DMS153 treated with DMSO at 0.1 percent for 48 hours (cell line): ENCODE measurements around the gene SLC44A1.

Experiments
- DNase-seq: peaks from one replicate; lab custom pipeline; 2025; ENCODE audit not compliant: unreplicated experiment; lab: John Stamatoyannopoulos, UW

The SLC44A1 gene

GRCh38 chr9:105457560-105458294 is 213.3 kb downstream of the SLC44A1 start:
- no peak for DNase-seq

GRCh38 chr9:105458404-105458803 is 214.0 kb downstream of the SLC44A1 start:
- no peak for DNase-seq

DNA sequence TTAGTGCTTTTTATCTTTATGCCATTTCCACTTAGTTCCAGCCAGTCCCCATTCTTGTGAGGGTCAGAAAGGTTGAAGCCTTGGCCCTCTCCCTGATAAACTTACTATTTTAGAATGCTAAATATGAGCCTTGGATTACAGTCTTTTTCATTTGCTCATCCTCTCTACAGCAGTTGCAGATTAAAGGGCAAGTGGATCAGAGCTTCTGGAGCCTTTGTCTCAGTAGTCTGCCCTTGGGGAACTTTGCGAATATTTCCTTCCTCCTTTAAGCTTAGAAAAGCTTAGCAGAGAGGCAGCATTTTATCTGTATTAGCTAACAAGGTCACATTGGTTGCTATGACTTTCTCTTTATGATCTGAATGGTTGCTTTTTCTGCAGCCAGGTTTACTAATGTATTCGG is 214.9 kb downstream of the SLC44A1 start:
- no peak for DNase-seq

DNA sequence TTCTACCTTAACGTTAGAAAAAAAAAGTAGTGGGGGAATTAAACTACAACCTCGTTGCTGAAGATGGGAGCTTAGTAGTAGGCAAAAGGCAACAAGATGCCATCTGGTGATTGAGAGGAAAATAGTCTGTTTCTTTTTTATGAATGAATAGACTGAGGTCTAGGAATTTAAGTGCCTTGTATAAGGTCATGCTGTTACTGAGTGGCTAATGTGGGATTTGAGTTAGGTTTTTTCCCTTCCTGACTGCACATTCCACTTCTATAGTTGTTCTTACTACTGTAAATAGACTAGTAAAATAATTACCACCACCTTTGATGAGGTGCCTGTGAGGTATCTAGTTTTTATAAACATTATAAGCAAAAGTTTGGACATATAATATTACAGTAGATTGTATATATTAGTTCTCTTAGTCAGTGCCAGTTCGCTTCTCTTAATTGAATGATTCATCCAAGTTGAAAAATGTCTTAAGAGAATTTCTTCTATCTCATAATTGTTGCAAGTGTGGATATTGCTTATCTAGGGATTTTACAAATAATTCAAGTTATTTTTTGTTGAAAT is 222.5 kb downstream of the SLC44A1 start:
- no peak for DNase-seq

DNA sequence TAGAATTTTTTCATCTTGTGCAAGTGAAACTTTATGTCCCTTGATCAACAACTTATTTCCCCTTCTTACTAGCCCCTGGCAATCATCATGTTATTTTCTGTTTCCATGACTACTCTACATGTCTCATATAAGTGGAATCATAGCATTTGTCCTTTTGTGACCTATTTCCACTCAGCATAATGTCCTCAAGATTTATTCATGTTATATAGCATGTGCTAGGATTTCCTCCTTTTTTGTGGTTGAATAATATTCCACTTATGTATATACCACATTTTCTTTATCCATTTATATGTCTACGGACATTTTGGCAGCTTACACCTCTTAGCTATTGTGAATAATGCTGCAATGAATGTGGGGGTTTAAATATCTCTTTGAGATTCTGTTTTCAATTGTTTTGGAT is 224.4 kb downstream of the SLC44A1 start:
- no peak for DNase-seq

GRCh38 chr9:105473221-105473620 is 228.8 kb downstream of the SLC44A1 start:
- DNase-seq = no peak

- no peak for DNase-seq
These were observed 230.9 kb downstream of the SLC44A1 start for GRCh38 chr9:105475302-105475701.

GRCh38 chr9:105479846-105480245 is 235.4 kb downstream of the SLC44A1 start:
- no peak for DNase-seq

GRCh38 chr9:105483618-105484017 is 239.2 kb downstream of the SLC44A1 start:
- DNase-seq = no peak

GRCh38 chr9:105484226-105484625 is 239.8 kb downstream of the SLC44A1 start:
- no peak for DNase-seq

GRCh38 chr9:105485131-105485530 is 240.7 kb downstream of the SLC44A1 start:
- DNase-seq = no peak
